HuH-7.5 (cell line): ENCODE data around the gene GPR153.
"Not testable (repeated sequence)": the region's sequence is repeated elsewhere in the genome, so short reads cannot be mapped to it uniquely, and the experiment has no call there.

ENCODE experiments used
- DNase-seq: peaks from one replicate; pipeline ENCODE4 v3.0.0; 2011; ENCODE audit warnings: low spot score

GPR153 gene

GRCh38 chr1:6224718-6225117 is 36.2 kb downstream of the GPR153 start:
- DNase-seq, result no peak

- DNase-seq, result no peak
Measured at GRCh38 chr1:6223617-6224016, 37.3 kb downstream of the GPR153 start.

GRCh38 chr1:6222636-6223035 is 38.3 kb downstream of the GPR153 start:
- DNase-seq, result no peak

GRCh38 chr1:6221210-6221784 is 39.6 kb downstream of the GPR153 start:
- DNase-seq, result no peak

GRCh38 chr1:6220236-6220635 is 40.7 kb downstream of the GPR153 start:
- no peak for DNase-seq

GRCh38 chr1:6219641-6220040 is 41.3 kb downstream of the GPR153 start:
- DNase-seq, result not testable (repeated sequence)

- DNase-seq, result no peak
Measured at GRCh38 chr1:6218375-6219164, 42.3 kb downstream of the GPR153 start.

- DNase-seq, result no peak
Measured at GRCh38 chr1:6212193-6212959, 48.5 kb downstream of the GPR153 start.

- DNase-seq, result no peak
Measured at GRCh38 chr1:6211731-6212130, 49.2 kb downstream of the GPR153 start.

GRCh38 chr1:6210591-6211355 is 50.1 kb downstream of the GPR153 start:
- DNase-seq, result no peak

GRCh38 chr1:6209661-6210580 is 51.0 kb downstream of the GPR153 start:
- DNase-seq, result no peak

GRCh38 chr1:6208723-6209660 is 51.9 kb downstream of the GPR153 start:
- DNase-seq, result no peak

- no peak for DNase-seq
Measured at GRCh38 chr1:6207921-6208320, 53.0 kb downstream of the GPR153 start.

- DNase-seq, result no peak
Measured at GRCh38 chr1:6207075-6207885, 53.6 kb downstream of the GPR153 start.

GRCh38 chr1:6206520-6206855 is 54.4 kb downstream of the GPR153 start:
- no peak for DNase-seq

- peak; percentile 96 for DNase-seq
Measured at GRCh38 chr1:6205849-6206519, 54.9 kb downstream of the GPR153 start, which contains the start of gene RNF207. Gene RNF207, plus strand, starts transcription at chr1:6206119. Its CDS starts 417 bp downstream, at chr1:6206536.

GRCh38 chr1:6202256-6202655 is 58.6 kb downstream of the GPR153 start:
- DNase-seq, result no peak

GRCh38 chr1:6200188-6200809 is 60.6 kb downstream of the GPR153 start:
- DNase-seq, result no peak
